Loucy (cell line): ENCODE measurements around the gene RNF212B.

Source experiments
- H2AFZ ChIP-seq: fragments of 200-600 bp; sonication (generic); 2 replicates; pipeline ENCODE4 v1.6.0; 2016; ENCODE audit warnings: antibody characterized with exemption, mild to moderate bottlenecking, low read length, moderate library complexity
- H3F3A ChIP-seq: fragments of 200-600 bp; 2 replicates; pipeline ENCODE4 v1.6.0; 2016; ENCODE audit warnings: antibody characterized with exemption, low read depth, mild to moderate bottlenecking
- H3K27me3 ChIP-seq: fragments of 200-600 bp; sonication (generic); 2 replicates; pipeline ENCODE4 v1.6.1; 2014; ENCODE audit warnings: low read length, mild to moderate bottlenecking; ENCODE audit not compliant: insufficient read depth, poor library complexity, severe bottlenecking
- H3K36me3 ChIP-seq: fragments of 200-600 bp; sonication (generic); 2 replicates; pipeline ENCODE4 v1.6.1; 2016; ENCODE audit warnings: low read length; ENCODE audit not compliant: insufficient read depth
- H3K4me1 ChIP-seq: fragments of 200-600 bp; sonication (generic); 2 replicates; pipeline ENCODE4 v1.5.1; 2014; ENCODE audit warnings: low read length, mild to moderate bottlenecking; ENCODE audit not compliant: insufficient read depth, poor library complexity, severe bottlenecking
- H3K4me2 ChIP-seq: fragments of 200-600 bp; sonication (generic); 2 replicates; pipeline ENCODE4 v1.6.0; 2014; ENCODE audit warnings: antibody characterized with exemption, low read length, low read depth, mild to moderate bottlenecking; ENCODE audit not compliant: poor library complexity, severe bottlenecking
- H3K4me3 ChIP-seq: fragments of 200-600 bp; sonication (generic); 2 replicates; pipeline ENCODE4 v1.5.1; 2014; ENCODE audit warnings: low read length, mild to moderate bottlenecking, mixed read lengths; ENCODE audit not compliant: poor library complexity, severe bottlenecking
- H3K79me2 ChIP-seq: fragments of 200-600 bp; sonication (generic); 2 replicates; pipeline ENCODE4 v1.6.1; 2014; ENCODE audit warnings: low read length; ENCODE audit not compliant: insufficient read depth
- H3K9ac ChIP-seq: fragments of 200-600 bp; sonication (generic); 2 replicates; pipeline ENCODE4 v1.6.0; 2014; ENCODE audit warnings: mild to moderate bottlenecking, low read depth, low read length, moderate library complexity; ENCODE audit not compliant: poor library complexity, severe bottlenecking
- H3K9me2 ChIP-seq: fragments of 200-600 bp; sonication (generic); replicated peaks from 2 replicates; pipeline ENCODE4 v1.6.1; 2016; ENCODE audit warnings: low read depth, low read length, mixed read lengths
- H3K9me3 ChIP-seq: fragments of 200-600 bp; sonication (generic); 2 replicates; pipeline ENCODE4 v1.6.1; 2014; ENCODE audit warnings: mild to moderate bottlenecking, antibody characterized with exemption, low read length, low read depth; ENCODE audit not compliant: insufficient read depth
- H4K20me1 ChIP-seq: fragments of 200-600 bp; sonication (generic); 2 replicates; pipeline ENCODE4 v1.6.0; 2014; ENCODE audit warnings: antibody characterized with exemption, low read length, mild to moderate bottlenecking; ENCODE audit not compliant: insufficient read depth, poor library complexity, severe bottlenecking
- CTCF ChIP-seq: fragments of 200-600 bp; sonication (generic); conservative IDR thresholded peaks from 2 replicates; pipeline ENCODE4 v1.5.1; 2014; ENCODE audit warnings: mild to moderate bottlenecking, antibody characterized with exemption, low read length
- EZH2phosphoT487 ChIP-seq: fragments of 200-600 bp; IDR thresholded peaks from 2 replicates; pipeline ENCODE4 v1.6.1; 2018; ENCODE audit warnings: antibody characterized with exemption, mild to moderate bottlenecking, moderate library complexity, borderline replicate concordance

The RNF212B gene

DNA sequence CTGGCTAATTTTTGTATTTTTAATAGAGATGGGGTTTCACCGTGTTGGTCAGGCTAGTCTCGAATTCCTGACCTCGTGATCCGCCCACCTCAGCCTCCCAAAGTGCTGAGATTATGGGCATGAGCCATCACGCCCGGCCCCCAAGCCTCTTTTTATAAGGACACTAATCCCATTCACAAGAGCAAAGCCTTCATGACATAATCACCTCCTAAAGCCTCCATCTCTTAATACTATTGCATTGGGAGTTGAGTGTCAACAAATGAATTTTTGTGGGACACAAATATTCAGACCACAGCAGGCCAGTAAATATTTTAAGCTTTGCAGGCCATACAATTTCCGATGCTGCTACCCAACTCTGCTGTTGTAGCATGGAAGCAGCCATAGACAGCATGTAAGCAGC is 10.9 kb downstream of the RNF212B start:
- Histone ChIP-seq H3K9me2 (no peaks in the 10 kb centered on the region), H3K27me3 (no peaks in the 10 kb centered on the region), H3K4me3 (no peak overlapping the region), H3K9ac (no peak overlapping the region), H3K9me3 (no peaks in the 10 kb centered on the region), H3K36me3 (no peaks in the 10 kb centered on the region), H3K79me2 (no peaks in the 10 kb centered on the region), H3K4me1 (no peaks in the 10 kb centered on the region), H3F3A (no peaks in the 10 kb centered on the region), H2AFZ (no peak overlapping the region), H4K20me1 (no peaks in the 10 kb centered on the region), H3K4me2 (no peak overlapping the region)
- TF ChIP-seq EZH2phosphoT487 (no peak), CTCF (no peak)

DNA sequence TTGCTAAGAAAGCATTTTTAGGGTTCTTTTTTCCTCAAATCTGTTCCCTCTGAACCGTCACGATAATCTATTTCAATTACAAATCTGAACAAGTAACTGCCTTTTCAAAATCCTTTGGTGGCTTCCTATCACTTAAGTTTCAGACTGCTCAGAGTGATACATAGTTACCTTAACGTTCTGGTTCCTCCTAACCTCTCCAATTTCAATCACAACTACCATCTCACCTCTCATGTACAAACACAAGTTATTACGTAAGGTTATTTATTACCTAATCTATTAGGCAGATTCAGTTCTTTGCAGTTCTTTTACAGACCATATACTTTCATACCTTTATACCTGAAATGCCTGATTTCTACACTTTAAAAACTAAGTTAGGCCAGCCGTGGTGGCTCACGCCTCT is 12.1 kb downstream of the RNF212B start:
- Histone ChIP-seq H3K4me1 (no peaks in the 10 kb centered on the region), H3K9me3 (no peaks in the 10 kb centered on the region), H3K27me3 (no peaks in the 10 kb centered on the region), H3K9ac (no peak overlapping the region), H3F3A (no peaks in the 10 kb centered on the region), H3K4me3 (no peak overlapping the region), H3K4me2 (no peak overlapping the region), H3K9me2 (no peaks in the 10 kb centered on the region), H3K79me2 (no peaks in the 10 kb centered on the region), H2AFZ (no peak overlapping the region), H4K20me1 (no peaks in the 10 kb centered on the region), H3K36me3 (no peaks in the 10 kb centered on the region)
- TF ChIP-seq CTCF, result no peak
- no peak for TF ChIP-seq EZH2phosphoT487

- no peaks in the 10 kb centered on the region for H4K20me1 ChIP-seq
- no peaks in the 10 kb centered on the region for H3K79me2 ChIP-seq
- H3K9me2 ChIP-seq, result no peaks in the 10 kb centered on the region
- no peak for TF ChIP-seq CTCF
- TF ChIP-seq EZH2phosphoT487, result no peak
- H3F3A ChIP-seq, result no peaks in the 10 kb centered on the region
- H3K27me3 ChIP-seq, result no peaks in the 10 kb centered on the region
- H3K9ac ChIP-seq, result no peak overlapping the region
- H2AFZ ChIP-seq, result no peak overlapping the region
- H3K9me3 ChIP-seq, result no peaks in the 10 kb centered on the region
- H3K4me1 ChIP-seq, result no peaks in the 10 kb centered on the region
- H3K4me3 ChIP-seq, result no peak overlapping the region
- H3K36me3 ChIP-seq, result no peaks in the 10 kb centered on the region
- H3K4me2 ChIP-seq, result no peak overlapping the region
Measured at GRCh38 chr14:23252006-23252405, 14.3 kb downstream of the RNF212B start.
